Naive thymus-derived CD4-positive, alpha-beta T cell (primary cell): Measurements from ENCODE around the gene ST8SIA3. TPM values are rescaled to one million over a fixed set of nuclear protein-coding genes. Genes with fewer than 3 reads are reported as not detected.

Source experiments
- ATAC-seq: fragments of 150-1000 bp; cut with Tn5 transposase; 2 replicates; pipeline ENCODE4 v1.10.0; 2021; ENCODE audit warnings: mild to moderate bottlenecking, moderate library complexity
- CTCF ChIA-PET: fragments of 350-600 bp; sonication (Branson Sonifier 250); formaldehyde crosslinking; loops from one replicate; lab custom pipeline; 2021; ENCODE audit warnings: antibody characterized with exemption; lab: Charles Lee
- POLR2A ChIA-PET: fragments of 350-600 bp; sonication (Branson Sonifier 250); formaldehyde crosslinking; loops from one replicate; lab custom pipeline; 2021; ENCODE audit warnings: antibody characterized with exemption, inconsistent platforms; lab: Charles Lee
- DNase-seq, 9 donors: peaks; one replicate each; pipeline versions ENCODE4 v3.0.0 to v3.0.0-alpha.2; 2020 to 2022; ENCODE audit warnings: mixed read lengths in 1 of 9
- H3K27ac ChIP-seq: one replicate; pipeline ENCODE4 v1.7.0; 2013; ENCODE audit warnings: mild to moderate bottlenecking, low read depth, low read length, moderate library complexity
- H3K27me3 ChIP-seq, 2 donors: one replicate each; pipeline ENCODE4 v1.7.0; 2013; ENCODE audit warnings: low read length in 2 of 2, mild to moderate bottlenecking in 2 of 2, moderate library complexity in 2 of 2; ENCODE audit not compliant: control insufficient read depth in 2 of 2, insufficient read depth in 2 of 2
- H3K36me3 ChIP-seq, 3 experiments: 1 replicate in 2 of 3; 2 replicates in 1 of 3; pipeline ENCODE4 v1.7.0; 2013; ENCODE audit warnings: low read length in 3 of 3, mild to moderate bottlenecking in 3 of 3, moderate library complexity in 1 of 3; ENCODE audit not compliant: insufficient read depth in 3 of 3, control insufficient read depth in 2 of 3
- H3K4me1 ChIP-seq, 2 donors: one replicate each; pipeline ENCODE4 v1.7.0; 2013; ENCODE audit warnings: low read length in 2 of 2, mild to moderate bottlenecking in 2 of 2, moderate library complexity in 1 of 2; ENCODE audit not compliant: control insufficient read depth in 2 of 2, insufficient read depth in 2 of 2
- H3K4me3 ChIP-seq: 2 replicates; pipeline ENCODE4 v1.7.0; 2013; ENCODE audit warnings: mild to moderate bottlenecking, low read length
- H3K9me3 ChIP-seq, 3 experiments: 1 replicate in 2 of 3; 2 replicates in 1 of 3; pipeline ENCODE4 v1.7.0; 2013; ENCODE audit warnings: low read length in 3 of 3; ENCODE audit not compliant: control insufficient read depth in 2 of 3
- H3K27ac Mint-ChIP-seq, 9 donors: one replicate each; pipeline ENCODE4 v1.8.0; 2020 to 2022; ENCODE audit warnings: mixed read lengths in 9 of 9, mild to moderate bottlenecking in 8 of 9, moderate library complexity in 5 of 9, inconsistent platforms in 2 of 9
- H3K27me3 Mint-ChIP-seq, 5 donors: one replicate each; pipeline ENCODE4 v1.8.0; 2021 to 2022; ENCODE audit warnings: mixed read lengths in 5 of 5, mild to moderate bottlenecking in 1 of 5
- H3K36me3 Mint-ChIP-seq, 5 donors: one replicate each; pipeline ENCODE4 v1.8.0; 2020 to 2022; ENCODE audit warnings: mixed read lengths in 5 of 5, mild to moderate bottlenecking in 3 of 5, inconsistent platforms in 1 of 5
- H3K4me1 Mint-ChIP-seq, 7 donors: one replicate each; pipeline ENCODE4 v1.8.0; 2020 to 2022; ENCODE audit warnings: mixed read lengths in 7 of 7, mild to moderate bottlenecking in 3 of 7, inconsistent platforms in 1 of 7
- H3K4me3 Mint-ChIP-seq, 10 donors: one replicate each; pipeline ENCODE4 v1.8.0; 2020 to 2022; ENCODE audit warnings: mild to moderate bottlenecking in 10 of 10, mixed read lengths in 10 of 10, moderate library complexity in 6 of 10, inconsistent platforms in 2 of 10
- H3K9me3 Mint-ChIP-seq, 11 donors: one replicate each; pipeline ENCODE4 v1.8.0; 2020 to 2022; ENCODE audit warnings: mixed read lengths in 11 of 11, mild to moderate bottlenecking in 4 of 11, inconsistent platforms in 1 of 11, moderate library complexity in 1 of 11
- intact Hi-C, 2 donors: fragments of 100-400 bp; cut with micrococcal nuclease; formaldehyde crosslinking; loops; one replicate each; pipeline ENCODE4 v1.15.1; 2023
- polyA plus RNA-seq, 2 donors: library from polyadenylated mRNA; unstranded; fragments of 300-500 nt; fragmentation: Illumina TruSeq; gene quantifications; one replicate each; pipeline ENCODE4 v1.2.3, GENCODE V29; 2021
- total RNA-seq, 6 experiments: library from RNA in 5 of 6; stranded (reverse) in 5 of 6; gene quantifications; 1 replicate in 5 of 6; 2 replicates in 1 of 6; pipeline ENCODE4 v1.2.3 and lab custom pipeline; 2021 to 2026

The ST8SIA3 gene
- total and polyA plus RNA-seq, 7 experiments from 2014 or later = not detected

GRCh38 chr18:57328665-57329064, 23.7 kb upstream of the ST8SIA3 start:
- intact Hi-C loops = no loop called here
- no peaks in the 10 kb centered on the region for H3K9me3 ChIP-seq
- ChIA-PET CTCF (no interaction called here), POLR2A (no interaction called here)
- peaks cover 0 to 12% (median 4%) of the 10 kb centered on the region in 11 donors for H3K9me3 Mint-ChIP-seq
- H3K36me3 ChIP-seq = no peaks in the 10 kb centered on the region
- H3K4me3 ChIP-seq = no peak overlapping the region
- H3K4me1 Mint-ChIP-seq = no peaks in the 10 kb centered on the region
- H3K27me3 Mint-ChIP-seq = peaks cover 0 to 19% (median 7%) of the 10 kb centered on the region in 5 donors
- ATAC-seq (no peak), DNase-seq (no peak)
- H3K27ac Mint-ChIP-seq = no peak overlapping the region
- no peaks in the 10 kb centered on the region for H3K4me1 ChIP-seq
- no peak overlapping the region for H3K4me3 Mint-ChIP-seq
- no peak overlapping the region for H3K27ac ChIP-seq
- H3K36me3 Mint-ChIP-seq = peaks cover 0 to 12% (median 0%) of the 10 kb centered on the region in 5 donors
- no peaks in the 10 kb centered on the region for H3K27me3 ChIP-seq

- Histone ChIP-seq H3K27me3 (no peaks in the 10 kb centered on the region), H3K4me1 (no peaks in the 10 kb centered on the region), H3K27ac (no peak overlapping the region), H3K36me3 (no peaks in the 10 kb centered on the region), H3K9me3 (no peaks in the 10 kb centered on the region), H3K4me3 (no peak overlapping the region)
- DNase-seq = no peak
- Mint-ChIP-seq H3K27ac (no peak overlapping the region), H3K9me3 (peaks cover 0 to 9% (median 3%) of the 10 kb centered on the region in 11 donors), H3K4me1 (no peaks in the 10 kb centered on the region), H3K27me3 (peaks cover 0 to 25% (median 13%) of the 10 kb centered on the region in 5 donors), H3K36me3 (peaks cover 0 to 9% (median 0%) of the 10 kb centered on the region in 5 donors), H3K4me3 (no peak overlapping the region)
- ChIA-PET POLR2A (no interaction called here), CTCF (no interaction called here)
- ATAC-seq = no peak
- intact Hi-C loops = no loop called here
Observed at GRCh38 chr18:57329856-57330255, 22.5 kb upstream of the ST8SIA3 start.

- DNase-seq (no peak), ATAC-seq (no peak)
- Mint-ChIP-seq H3K4me1 (no peaks in the 10 kb centered on the region), H3K4me3 (no peak overlapping the region), H3K27ac (no peak overlapping the region), H3K9me3 (peaks cover 0 to 5% (median 3%) of the 10 kb centered on the region in 11 donors), H3K27me3 (peaks cover 0 to 33% (median 18%) of the 10 kb centered on the region in 5 donors), H3K36me3 (peaks cover 0 to 4% (median 0%) of the 10 kb centered on the region in 5 donors)
- intact Hi-C loops = no loop called here
- ChIA-PET CTCF (interaction anchor here (0.6 kb wide), 1 partner anchor 222 kb away, joined by 3 read pairs; no protein-coding TSS in a partner anchor), POLR2A (no interaction called here)
- Histone ChIP-seq H3K27me3 (no peaks in the 10 kb centered on the region), H3K36me3 (no peaks in the 10 kb centered on the region), H3K27ac (no peak overlapping the region), H3K9me3 (no peaks in the 10 kb centered on the region), H3K4me1 (no peaks in the 10 kb centered on the region), H3K4me3 (no peak overlapping the region)
Observed at GRCh38 chr18:57331718-57332117, 20.6 kb upstream of the ST8SIA3 start.

DNA sequence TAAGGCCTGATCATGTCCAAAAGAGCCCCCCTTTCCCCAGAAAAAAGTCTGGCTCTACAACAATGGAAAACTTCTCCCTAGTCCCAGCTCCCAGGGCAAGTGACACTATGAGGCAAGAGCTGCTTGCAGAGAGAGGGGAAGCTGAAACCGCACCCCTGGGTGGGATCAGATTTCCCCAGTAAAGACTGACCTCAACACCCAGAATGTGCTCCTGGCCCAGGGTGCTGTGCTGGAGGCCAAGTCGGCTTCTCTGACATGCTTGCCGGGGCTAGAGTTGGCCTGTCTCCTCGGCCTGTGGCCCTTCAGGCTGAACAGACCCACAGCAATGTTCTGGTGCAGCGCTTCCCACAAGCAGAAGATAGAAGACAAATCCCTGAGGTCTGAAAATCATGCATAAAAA, 18.4 kb upstream of the ST8SIA3 start:
- Mint-ChIP-seq H3K4me1 (no peaks in the 10 kb centered on the region), H3K9me3 (peaks cover 0 to 2% (median 0%) of the 10 kb centered on the region in 11 donors), H3K4me3 (no peak overlapping the region), H3K27ac (no peak overlapping the region), H3K27me3 (peaks cover 0 to 35% (median 29%) of the 10 kb centered on the region in 5 donors), H3K36me3 (no peaks in the 10 kb centered on the region)
- no peaks in the 10 kb centered on the region for H3K4me1 ChIP-seq
- intact Hi-C loops = no loop called here
- H3K4me3 ChIP-seq = no peak overlapping the region
- H3K27me3 ChIP-seq = no peaks in the 10 kb centered on the region
- ChIA-PET POLR2A (no interaction called here), CTCF (no interaction called here)
- no peak overlapping the region for H3K27ac ChIP-seq
- no peaks in the 10 kb centered on the region for H3K9me3 ChIP-seq
- H3K36me3 ChIP-seq = no peaks in the 10 kb centered on the region
- no peak for ATAC-seq
- no peak for DNase-seq

- DNase-seq (no peak), ATAC-seq (no peak)
- H3K27me3 Mint-ChIP-seq = peaks cover 0 to 35% (median 31%) of the 10 kb centered on the region in 5 donors
- H3K36me3 Mint-ChIP-seq = no peaks in the 10 kb centered on the region
- H3K9me3 Mint-ChIP-seq = peaks cover 0 to 2% (median 0%) of the 10 kb centered on the region in 11 donors
- H3K27ac Mint-ChIP-seq = no peak overlapping the region
- H3K27ac ChIP-seq = no peak overlapping the region
- ChIA-PET CTCF (no interaction called here), POLR2A (no interaction called here)
- intact Hi-C loops = no loop called here
- H3K4me3 Mint-ChIP-seq = no peak overlapping the region
- H3K27me3 ChIP-seq = no peaks in the 10 kb centered on the region
- H3K36me3 ChIP-seq = no peaks in the 10 kb centered on the region
- no peaks in the 10 kb centered on the region for H3K4me1 Mint-ChIP-seq
- H3K4me1 ChIP-seq = no peaks in the 10 kb centered on the region
- no peak overlapping the region for H3K4me3 ChIP-seq
- no peaks in the 10 kb centered on the region for H3K9me3 ChIP-seq
Observed at GRCh38 chr18:57334383-57334782, 18.0 kb upstream of the ST8SIA3 start.

DNA sequence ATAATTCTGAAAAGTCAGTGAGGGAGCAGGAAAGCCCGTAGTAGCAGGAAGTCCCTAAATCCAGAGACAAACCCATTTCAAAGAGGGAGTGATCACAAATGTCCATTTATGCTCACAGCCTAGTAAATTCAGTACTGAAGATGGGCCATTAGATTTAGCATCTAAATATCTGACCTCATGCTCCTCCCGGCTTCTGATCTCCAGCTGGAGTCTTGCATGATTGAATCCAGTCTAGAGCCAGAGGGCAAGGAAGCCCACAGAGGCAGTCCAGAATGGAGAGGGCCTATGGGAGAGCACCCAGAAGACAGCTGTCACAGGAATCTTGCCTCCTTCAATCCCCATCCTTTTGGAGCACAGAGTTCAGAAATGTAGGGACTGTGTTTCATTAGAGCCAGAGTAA, 16.0 kb upstream of the ST8SIA3 start:
- Histone ChIP-seq H3K4me3 (no peak overlapping the region), H3K9me3 (no peaks in the 10 kb centered on the region), H3K27me3 (no peaks in the 10 kb centered on the region), H3K4me1 (no peaks in the 10 kb centered on the region), H3K27ac (no peak overlapping the region), H3K36me3 (no peaks in the 10 kb centered on the region)
- peaks cover 0 to 43% (median 32%) of the 10 kb centered on the region in 5 donors for H3K27me3 Mint-ChIP-seq
- DNase-seq = no peak
- H3K4me3 Mint-ChIP-seq = no peak overlapping the region
- no peak overlapping the region for H3K27ac Mint-ChIP-seq
- peaks cover 0 to 5% (median 1%) of the 10 kb centered on the region in 11 donors for H3K9me3 Mint-ChIP-seq
- intact Hi-C loops = no loop called here
- ATAC-seq = no peak
- no peaks in the 10 kb centered on the region for H3K36me3 Mint-ChIP-seq
- no peaks in the 10 kb centered on the region for H3K4me1 Mint-ChIP-seq
- ChIA-PET POLR2A (no interaction called here), CTCF (no interaction called here)

DNA sequence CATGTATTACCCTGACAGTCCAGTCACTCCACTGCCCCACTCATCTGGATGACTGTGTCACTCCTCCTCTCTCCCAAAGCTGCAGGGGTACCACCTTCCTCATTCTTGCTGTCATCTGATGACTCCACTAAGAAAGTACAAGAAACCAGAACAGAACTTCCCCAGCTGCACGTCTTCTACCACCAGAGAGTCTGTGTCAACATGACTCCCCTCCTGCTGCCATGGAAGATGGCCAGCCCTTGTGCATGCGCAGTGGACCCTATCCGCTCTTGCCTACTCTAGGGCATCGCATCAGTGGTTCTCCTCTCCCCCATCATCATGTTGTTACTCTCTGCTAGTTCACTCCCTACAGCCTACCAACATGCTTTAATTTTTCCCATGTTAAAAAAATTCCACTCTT, 14.5 kb upstream of the ST8SIA3 start:
- Histone ChIP-seq H3K4me3 (no peak overlapping the region), H3K36me3 (no peaks in the 10 kb centered on the region), H3K27me3 (no peaks in the 10 kb centered on the region), H3K27ac (no peak overlapping the region), H3K4me1 (no peaks in the 10 kb centered on the region), H3K9me3 (no peaks in the 10 kb centered on the region)
- ATAC-seq (no peak), DNase-seq (no peak)
- Mint-ChIP-seq H3K4me1 (no peaks in the 10 kb centered on the region), H3K4me3 (no peak overlapping the region), H3K36me3 (no peaks in the 10 kb centered on the region), H3K9me3 (peaks cover 0 to 13% (median 2%) of the 10 kb centered on the region in 11 donors), H3K27me3 (peaks cover 0 to 44% (median 32%) of the 10 kb centered on the region in 5 donors), H3K27ac (peak overlapping the region in 1 of 9 donors; percentile 12)
- ChIA-PET POLR2A (no interaction called here), CTCF (no interaction called here)
- intact Hi-C loops = no loop called here
